Liver (tissue), 3 donors: ENCODE measurements around the gene CBX4.

ENCODE experiments used
- CTCF ChIP-seq: fragments of 150-350 bp; IDR thresholded peaks from 2 replicates; pipeline ENCODE4 v1.5.1; 2017; ENCODE audit warnings: improper control_type of control experiment, low read depth, low read length; ENCODE audit not compliant: missing input control
- FOXA1 ChIP-seq: IDR thresholded peaks from 2 replicates; pipeline ENCODE4 v1.6.1; 2016; ENCODE audit warnings: antibody characterized with exemption
- MAX ChIP-seq: IDR thresholded peaks from 2 replicates; pipeline ENCODE4 v1.6.1; 2016; ENCODE audit warnings: antibody characterized with exemption
- TAF1 ChIP-seq: conservative IDR thresholded peaks from 2 replicates; pipeline ENCODE4 v1.6.1; 2016; ENCODE audit warnings: antibody characterized with exemption, mild to moderate bottlenecking
- YY1 ChIP-seq: IDR thresholded peaks from 2 replicates; pipeline ENCODE4 v1.6.1; 2016; ENCODE audit warnings: antibody characterized with exemption, mild to moderate bottlenecking
- donor health status: healthy.
- donor health status: healthy.

GRCh38 chr17:79810130-79811010 is 28.9 kb downstream of the CBX4 start:
- TF ChIP-seq CTCF (no peak), YY1 (no peak), MAX (no peak), FOXA1 (no peak), TAF1 (no peak)
